Pancreas (tissue), 10 donors: ENCODE results near the gene GALNT9. TPM values are rescaled to one million over a fixed set of nuclear protein-coding genes. Genes with fewer than 3 reads are reported as not detected.

ENCODE experiments used
- ATAC-seq, 4 donors: fragments of 200-7000 bp; cut with Tn5 transposase; one replicate each; pipeline versions ENCODE4 v1.8.0 to v1.9.1; 2020; ENCODE audit warnings: mild to moderate bottlenecking in 4 of 4, moderate library complexity in 4 of 4
- DNase-seq, 6 donors: peaks; one replicate each; pipeline ENCODE4 v3.0.0-alpha.2; 2020
- FAIRE-seq: peaks from 2 replicates; lab custom pipeline; 2012; peaks lifted over from hg19 to GRCh38; lab: Jason Lieb, UNC
- H3K27ac ChIP-seq, 4 donors: fragments of 200-600 bp; sonication (generic); 1 replicate in 3 of 4; 2 replicates in 1 of 4; pipeline versions ENCODE4 v1.5.0 to v1.8.0; 2020
- H3K27me3 ChIP-seq, 4 donors: fragments of 200-600 bp; one replicate each; pipeline ENCODE4 v1.8.0; 2021
- H3K36me3 ChIP-seq, 3 donors: fragments of 200-600 bp; sonication (generic) in 1 of 3; one replicate each; pipeline versions ENCODE4 v1.5.0 to v1.8.0; 2020 to 2021
- H3K4me1 ChIP-seq, 3 donors: fragments of 200-600 bp; one replicate each; pipeline ENCODE4 v1.8.0; 2021
- H3K4me3 ChIP-seq, 4 donors: fragments of 200-600 bp; sonication (generic) in 2 of 4; one replicate each; pipeline versions ENCODE4 v1.5.0 to v1.8.0; 2020 to 2021
- H3K9me3 ChIP-seq, 4 donors: fragments of 200-600 bp; one replicate each; pipeline ENCODE4 v1.8.0; 2021
- CTCF ChIP-seq, 4 donors: fragments of 200-600 bp; sonication (generic) in 3 of 4; IDR thresholded peaks; one replicate each; pipeline versions ENCODE4 v1.5.0 to v1.8.0; 2021; ENCODE audit warnings: antibody characterized with exemption in 4 of 4
- WGBS, 2 donors: extraction: QIAGEN DNeasy Blood & Tissue Kit; methylation state at CpG; one replicate each; pipeline ENCODE4 v1.1.7; 2013; 5-methylcytosine and 5-hydroxymethylcytosine counted together
- intact Hi-C, 3 donors: fragments of 100-400 bp; cut with DNase I; formaldehyde crosslinking; loops; one replicate each; pipeline versions ENCODE4 v1.11.1 to v1.14.2; 2022
- polyA plus RNA-seq, 2 donors: library from polyadenylated mRNA; stranded (reverse); fragments of 200-250 nt; gene quantifications; one replicate each; pipeline ENCODE4 v1.2.3, GENCODE V29; 2013
- total RNA-seq, 6 donors: library from RNA; stranded (reverse); fragmentation: NEBNext Ultra II Directional in 4 of 6; extraction: Animal tissue kit (Norgen Biotek cat#: 25700) in 4 of 6; gene quantifications; one replicate each; pipeline versions ENCODE4 v1.2.1 to v1.2.4, GENCODE V29; 2021 to 2023
- donor health status: healthy with polysubstance abuse.
- donor health status: DM: no; HTN: no; CAD: no; lungs with moderate emphysema.
- donor health status: DM: no; HTN: no; CAD: no.
- donor health status: control.
- donor health status: control.
- donor health status: Bipolar disorder and iron deficiency.
- donor health status: DM: yes; HTN: yes; CAD: no.
- donor health status: DM: no; HTN: no; CAD: no.
- donor health status: DM: no; HTN: no; CAD: no.
- donor health status: DM: yes; HTN: yes; CAD: no.

The GALNT9 gene
- total and polyA plus RNA-seq, 8 donors = 0.09 to 0.46 (median 0.25) TPM; not detected in 5

DNA sequence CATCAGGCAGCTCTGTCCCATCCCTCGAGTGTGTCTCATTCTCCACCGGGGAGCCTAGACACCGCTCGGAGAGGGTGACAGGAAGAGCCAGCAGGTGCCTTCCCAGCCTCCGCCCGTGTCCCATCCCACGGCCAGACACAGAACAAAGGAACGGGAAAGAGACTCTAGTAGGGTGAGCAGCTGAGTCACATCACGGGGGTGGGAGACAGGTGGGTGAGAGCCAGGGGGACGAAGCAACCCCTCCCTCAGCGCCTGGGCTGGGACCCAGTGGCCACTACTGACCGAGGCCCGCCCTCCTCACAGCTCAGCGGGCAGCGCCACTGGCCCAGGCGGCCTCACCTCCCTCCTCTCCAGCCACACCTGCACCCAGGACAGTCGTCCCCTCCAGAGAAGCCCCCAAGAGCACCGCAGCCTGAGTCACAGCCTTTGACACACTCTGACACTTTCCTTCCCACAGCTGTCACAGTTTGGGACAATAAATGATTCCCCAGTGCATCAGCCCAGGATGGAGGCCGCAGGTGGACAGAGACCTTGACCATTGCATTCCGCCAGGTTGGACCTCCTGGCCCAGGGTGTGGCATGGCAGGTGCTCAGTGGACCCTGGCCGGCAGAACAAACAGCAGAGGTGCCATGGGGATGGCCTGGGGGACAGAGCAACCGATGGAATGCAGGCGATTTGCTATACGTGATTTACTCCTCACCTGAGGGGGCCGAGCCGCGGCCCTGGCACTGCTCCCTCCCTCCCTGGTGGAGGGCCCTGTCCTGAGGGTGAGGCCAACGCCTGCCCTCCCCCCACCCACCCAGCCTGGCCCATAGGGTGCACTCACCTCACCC lies 45.4 kb upstream of the GALNT9 start:
- Histone ChIP-seq H3K4me1 (no peaks in the 10 kb centered on the region), H3K4me3 (no peak overlapping the region), H3K27ac (no peak overlapping the region), H3K9me3 (peaks cover 0 to 5% (median 0%) of the 10 kb centered on the region in 4 donors), H3K36me3 (no peaks in the 10 kb centered on the region), H3K27me3 (peaks cover 0 to 42% (median 8%) of the 10 kb centered on the region in 4 donors)
- TF ChIP-seq CTCF (IDR thresholded peaks at IDR 0.05) = no peak
- ATAC-seq (no peak), FAIRE-seq (no peak), DNase-seq (peak in 2 of 6 donors; percentile 40 to 41)
- intact Hi-C loops = no loop called here
- WGBS, 2 donors = 65 to 68% methylated on average over 27 to 28 of the region's 28 CpGs

DNA sequence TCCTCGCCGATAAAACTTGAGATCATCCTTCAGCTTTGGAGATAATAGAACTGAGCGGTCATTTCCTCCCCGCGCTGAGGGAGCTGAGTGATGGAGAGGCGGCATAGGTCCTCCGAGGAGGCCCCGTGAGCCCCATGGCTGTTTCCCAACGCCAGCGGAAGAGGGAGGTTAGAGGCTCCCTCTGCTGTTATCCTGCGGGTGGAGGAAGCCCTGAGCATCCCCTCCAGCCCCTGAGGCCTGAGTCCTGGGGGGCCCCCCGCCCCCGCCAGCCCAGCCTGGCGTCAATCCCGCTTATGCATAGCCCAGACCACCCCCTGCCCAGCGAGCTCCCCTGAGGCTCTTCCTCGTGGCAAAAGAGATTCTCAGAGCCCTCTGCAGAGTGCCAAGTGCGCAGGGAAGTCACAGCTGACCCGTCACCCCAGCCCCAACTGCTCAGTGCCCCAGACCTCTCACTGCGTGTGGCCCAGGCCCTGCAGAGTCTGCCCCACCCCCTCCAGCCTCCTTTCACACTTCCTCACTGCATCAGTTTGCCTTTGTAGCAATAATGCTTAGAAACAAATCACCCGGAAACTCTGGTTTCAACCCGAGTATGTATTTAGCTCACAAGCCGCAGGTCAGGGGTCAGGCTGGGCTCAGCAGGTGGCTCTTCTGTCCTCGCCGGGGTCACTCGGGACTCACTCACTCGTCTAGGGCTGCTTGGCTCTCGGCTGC lies 44.7 kb upstream of the GALNT9 start:
- FAIRE-seq = no peak
- no peak for TF ChIP-seq CTCF (IDR thresholded peaks at IDR 0.05)
- Histone ChIP-seq H3K27me3 (peaks cover 0 to 42% (median 8%) of the 10 kb centered on the region in 4 donors), H3K36me3 (no peaks in the 10 kb centered on the region), H3K9me3 (peaks cover 0 to 5% (median 0%) of the 10 kb centered on the region in 4 donors), H3K27ac (no peak overlapping the region), H3K4me1 (no peaks in the 10 kb centered on the region), H3K4me3 (no peak overlapping the region)
- ATAC-seq = no peak
- intact Hi-C loops = no loop called here
- DNase-seq = peak in 2 of 6 donors; percentile 22 to 45
- 34 to 39% methylated on average over 28 of the region's 28 CpGs for WGBS, 2 donors

DNA sequence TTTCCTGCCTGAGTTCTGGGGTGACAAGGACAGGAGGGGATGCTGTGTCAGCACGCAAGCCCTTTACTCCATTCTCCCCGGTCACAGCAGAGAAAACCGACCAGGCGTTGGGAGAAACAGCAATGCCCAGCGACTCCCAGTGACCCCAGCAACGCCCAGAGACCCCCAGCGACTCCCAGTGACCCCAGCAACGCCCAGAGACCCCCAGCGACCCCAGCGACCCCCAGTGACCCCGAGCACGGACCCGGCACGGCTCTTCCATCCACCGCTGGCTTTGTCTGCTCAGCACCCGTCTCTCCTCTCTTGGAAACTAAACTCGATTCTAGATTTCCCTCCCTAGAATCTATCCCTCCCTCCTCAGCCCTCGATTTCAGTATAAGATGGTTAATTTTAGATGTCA lies 38.5 kb upstream of the GALNT9 start:
- ATAC-seq = no peak
- H3K9me3 ChIP-seq = peaks cover 0 to 5% (median 0%) of the 10 kb centered on the region in 4 donors
- TF ChIP-seq CTCF (IDR thresholded peaks at IDR 0.05) = no peak
- H3K27me3 ChIP-seq = peaks cover 0 to 15% (median 4%) of the 10 kb centered on the region in 4 donors
- H3K4me1 ChIP-seq = no peaks in the 10 kb centered on the region
- 50 to 61% methylated on average over 18 of the region's 18 CpGs for WGBS, 2 donors
- H3K27ac ChIP-seq = no peak overlapping the region
- intact Hi-C loops = no loop called here
- FAIRE-seq = no peak
- no peaks in the 10 kb centered on the region for H3K36me3 ChIP-seq
- peak in 1 of 6 donors; percentile 28 for DNase-seq
- no peak overlapping the region for H3K4me3 ChIP-seq

DNA sequence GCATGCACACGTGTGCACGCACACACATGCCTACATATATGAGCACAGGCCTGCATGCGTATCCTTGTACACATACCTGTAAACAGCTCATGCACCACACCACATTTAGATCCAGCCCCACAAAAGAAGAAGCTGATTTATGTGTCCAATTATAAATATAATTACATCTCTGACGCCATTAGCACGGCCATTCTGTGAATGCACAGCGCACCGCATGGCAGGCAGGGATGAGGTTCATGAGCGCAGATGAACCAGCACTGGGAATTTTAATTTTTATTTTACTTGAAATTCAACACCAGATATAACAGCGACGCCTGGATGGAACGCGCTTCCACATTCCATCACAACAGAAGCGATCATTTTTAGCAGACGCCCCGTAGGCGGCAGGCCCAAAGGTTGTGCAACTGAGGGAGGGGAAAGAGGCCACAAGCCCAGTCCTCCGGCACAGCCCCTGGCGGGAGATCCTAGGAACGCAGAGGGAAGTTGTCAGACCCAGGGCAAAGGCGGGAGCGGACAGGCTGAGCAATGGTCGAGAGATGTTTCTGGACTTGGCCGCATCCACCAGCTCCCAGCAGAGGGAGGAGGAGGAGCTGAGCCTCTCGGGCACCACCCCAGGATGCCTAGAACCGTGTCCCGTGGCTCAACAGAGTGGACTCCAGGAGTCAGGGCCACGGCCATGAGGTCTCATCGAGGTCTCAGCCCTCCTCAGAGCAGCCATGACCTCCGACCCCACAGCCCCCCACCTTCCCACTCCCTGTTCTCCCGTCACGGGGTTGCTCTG lies 37.9 kb upstream of the GALNT9 start:
- DNase-seq = peak in 1 of 6 donors; percentile 43
- WGBS, 2 donors = 65 to 66% methylated on average over 28 to 31 of the region's 31 CpGs
- intact Hi-C loops = no loop called here
- Histone ChIP-seq H3K4me3 (no peak overlapping the region), H3K27me3 (peaks cover 0 to 15% (median 4%) of the 10 kb centered on the region in 4 donors), H3K27ac (no peak overlapping the region), H3K4me1 (no peaks in the 10 kb centered on the region), H3K9me3 (peaks cover 0 to 5% (median 0%) of the 10 kb centered on the region in 4 donors), H3K36me3 (no peaks in the 10 kb centered on the region)
- ATAC-seq = peak in 2 of 4 donors; percentile 39 to 63
- no peak for TF ChIP-seq CTCF (IDR thresholded peaks at IDR 0.05)
- FAIRE-seq = no peak
